Hepatocyte (in vitro differentiated cells): Measurements from ENCODE around the gene RPS6KA4. TPM values are rescaled to one million over a fixed set of nuclear protein-coding genes. Genes with fewer than 3 reads are reported as not detected.
A peak's percentile ranks its signal among the peaks of the same experiment; 100 is the strongest.

Experiments used
- DNase-seq: peaks from one replicate; pipeline ENCODE4 v3.0.0-alpha.2; 2016; ENCODE audit warnings: low spot score
- H2AFZ ChIP-seq: fragments of 200-600 bp; sonication (generic); 2 replicates; pipeline ENCODE4 v1.6.0; 2016; ENCODE audit warnings: antibody characterized with exemption, mild to moderate bottlenecking
- H3K27ac ChIP-seq: fragments of 200-600 bp; sonication (generic); 2 replicates; pipeline ENCODE4 v1.5.1; 2016; ENCODE audit warnings: mild to moderate bottlenecking
- H3K27me3 ChIP-seq: fragments of 200-600 bp; sonication (generic); 2 replicates; pipeline ENCODE4 v1.6.1; 2016
- H3K36me3 ChIP-seq: fragments of 200-600 bp; sonication (generic); replicated peaks from 2 replicates; pipeline ENCODE4 v1.5.1; 2016; ENCODE audit warnings: low read depth; ENCODE audit not compliant: insufficient read depth
- H3K4me1 ChIP-seq: fragments of 200-600 bp; sonication (generic); 2 replicates; pipeline ENCODE4 v1.5.1; 2016; ENCODE audit warnings: mild to moderate bottlenecking, moderate library complexity; ENCODE audit not compliant: insufficient read depth
- H3K4me2 ChIP-seq: fragments of 200-600 bp; sonication (generic); 2 replicates; pipeline ENCODE4 v1.6.0; 2016
- H3K4me3 ChIP-seq: fragments of 200-600 bp; sonication (generic); 2 replicates; pipeline ENCODE4 v1.5.1; 2016; ENCODE audit warnings: mild to moderate bottlenecking
- H3K79me2 ChIP-seq: fragments of 200-600 bp; sonication (generic); 2 replicates; pipeline ENCODE4 v1.6.0; 2017; ENCODE audit warnings: mild to moderate bottlenecking
- H3K9me2 ChIP-seq: fragments of 200-600 bp; sonication (generic); replicated peaks from 2 replicates; pipeline ENCODE4 v1.6.0; 2017; ENCODE audit warnings: mild to moderate bottlenecking; ENCODE audit not compliant: insufficient read depth
- H3K9me3 ChIP-seq: fragments of 200-600 bp; sonication (generic); 2 replicates; pipeline ENCODE4 v1.5.1; 2016; ENCODE audit warnings: low read depth, mild to moderate bottlenecking
- H4K20me1 ChIP-seq: fragments of 200-600 bp; sonication (generic); 2 replicates; pipeline ENCODE4 v1.6.0; 2016; ENCODE audit warnings: mild to moderate bottlenecking; ENCODE audit not compliant: insufficient read depth, poor library complexity, severe bottlenecking
- CTCF ChIP-seq: fragments of 200-600 bp; sonication (generic); IDR thresholded peaks from 2 replicates; pipeline ENCODE4 v1.5.1; 2016; ENCODE audit warnings: antibody characterized with exemption, mild to moderate bottlenecking; ENCODE audit not compliant: poor library complexity
- EZH2 ChIP-seq: fragments of 200-600 bp; sonication (generic); IDR thresholded peaks from 2 replicates; pipeline ENCODE4 v1.6.1; 2016; ENCODE audit warnings: antibody characterized with exemption, mild to moderate bottlenecking, borderline replicate concordance
- EZH2phosphoT487 ChIP-seq: fragments of 200-600 bp; sonication (generic); IDR thresholded peaks from one replicate; pipeline ENCODE4 v1.6.1; 2018; ENCODE audit warnings: antibody characterized with exemption, mild to moderate bottlenecking, low read depth, moderate library complexity; ENCODE audit not compliant: unreplicated experiment, severe bottlenecking
- WGBS: methylation state at CpG from one replicate; pipeline ENCODE4 v1.1.6; 2016; ENCODE audit warnings: low lambda C conversion rate; ENCODE audit errors: missing lambda C conversion rate; 5-methylcytosine and 5-hydroxymethylcytosine counted together
- polyA plus RNA-seq: library from polyadenylated mRNA; unstranded; fragments of >200 nt; fragmentation: Nextera tagmentation; extraction: Ambion mirVana; gene quantifications from 2 replicates; pipeline ENCODE4 v1.2.1, GENCODE V29; 2016
- total RNA-seq: library from RNA; depleted of rRNA; stranded (reverse); fragments of >200 nt; gene quantifications from 2 replicates; pipeline ENCODE4 v1.2.3, GENCODE V29; 2014

The RPS6KA4 gene
- total and polyA plus RNA-seq, 2 experiments from 2014 or later: 35.9 to 44.0 TPM

DNA sequence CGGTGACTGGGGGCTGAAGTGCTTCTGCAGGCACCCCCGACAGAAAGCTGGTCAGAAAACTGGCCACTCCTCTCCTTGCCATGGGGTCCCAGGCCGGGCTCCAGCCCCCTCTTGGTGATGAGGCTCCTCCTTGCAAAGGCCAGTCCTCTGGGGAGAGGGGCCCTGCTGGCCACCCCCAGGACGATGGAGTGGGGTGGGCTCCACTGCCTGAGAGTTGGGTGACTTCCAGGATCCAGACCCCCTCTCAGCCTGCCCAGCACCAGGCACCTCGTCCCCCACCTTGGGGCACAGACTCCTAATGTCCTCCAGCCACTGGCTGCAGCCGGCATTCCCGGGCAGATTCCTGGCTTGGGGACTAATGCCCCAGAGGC is 441 bp upstream of the RPS6KA4 start:
- Histone ChIP-seq H4K20me1 (no peaks in the 10 kb centered on the region), H3K36me3 (no peaks in the 10 kb centered on the region), H3K9me2 (no peaks in the 10 kb centered on the region), H3K4me3 (peak overlapping the region; percentile 88), H2AFZ (peak overlapping the region; percentile 38), H3K27me3 (no peaks in the 10 kb centered on the region), H3K4me1 (peaks cover 33% of the 10 kb centered on the region), H3K9me3 (no peaks in the 10 kb centered on the region), H3K27ac (peak overlapping the region; percentile 95), H3K79me2 (peaks cover 13% of the 10 kb centered on the region), H3K4me2 (peak overlapping the region; percentile 92)
- no peak for DNase-seq
- WGBS: 35% methylated on average over 7 of the region's 7 CpGs
- TF ChIP-seq EZH2phosphoT487 (no peak), EZH2 (no peak), CTCF (no peak)

GRCh38 chr11:64359712-64360445 is 917 bp downstream of the RPS6KA4 start:
- H3K27ac ChIP-seq: no peak overlapping the region

DNA sequence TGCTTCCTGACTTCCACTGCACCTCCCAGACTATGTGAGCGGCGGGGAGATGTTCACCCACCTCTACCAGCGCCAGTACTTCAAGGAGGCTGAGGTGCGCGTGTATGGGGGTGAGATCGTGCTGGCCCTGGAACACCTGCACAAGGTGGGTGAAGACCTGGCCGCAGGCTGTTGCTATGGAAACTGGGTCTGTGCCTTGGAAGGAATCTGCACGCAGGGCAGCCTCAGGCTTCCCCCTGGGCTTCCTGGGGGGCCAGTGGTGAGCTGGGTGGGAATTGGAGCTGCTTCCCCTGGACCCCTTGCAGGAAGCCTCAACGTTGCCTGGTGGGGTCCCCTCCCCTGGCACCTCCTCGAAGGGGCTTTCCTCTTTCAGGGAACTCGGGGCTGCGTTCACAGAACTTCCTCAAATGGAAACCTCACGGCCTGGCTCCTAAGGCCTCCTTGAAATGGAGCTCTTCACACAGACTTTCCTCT is 1.5 kb downstream of the RPS6KA4 start:
- Histone ChIP-seq H3K9me2 (no peaks in the 10 kb centered on the region), H3K4me1 (peaks cover 29% of the 10 kb centered on the region), H3K27ac (no peak overlapping the region), H2AFZ (no peak overlapping the region), H4K20me1 (no peaks in the 10 kb centered on the region), H3K27me3 (no peaks in the 10 kb centered on the region), H3K36me3 (no peaks in the 10 kb centered on the region), H3K9me3 (no peaks in the 10 kb centered on the region), H3K4me3 (no peak overlapping the region), H3K79me2 (peaks cover 13% of the 10 kb centered on the region), H3K4me2 (peak overlapping the region; percentile 92)
- TF ChIP-seq CTCF: no peak
- TF ChIP-seq EZH2: no peak
- TF ChIP-seq EZH2phosphoT487: no peak
- 87% methylated on average over 13 of the region's 13 CpGs for WGBS
- DNase-seq: peak; percentile 6

More at GRCh38 chr11:64359712-64360445, 917 bp downstream of the RPS6KA4 start:
- Histone ChIP-seq H3K79me2 (peaks cover 13% of the 10 kb centered on the region), H3K4me2 (peak overlapping the region; percentile 92), H3K9me2 (no peaks in the 10 kb centered on the region), H3K9me3 (no peaks in the 10 kb centered on the region), H3K27me3 (no peaks in the 10 kb centered on the region), H2AFZ (peak overlapping the region; percentile 93), H3K4me1 (peaks cover 33% of the 10 kb centered on the region), H3K4me3 (peak overlapping the region; percentile 88), H3K36me3 (no peaks in the 10 kb centered on the region), H4K20me1 (no peaks in the 10 kb centered on the region)
- TF ChIP-seq EZH2phosphoT487 (no peak), CTCF (no peak), EZH2 (no peak)
- peak; percentile 11 for DNase-seq
- WGBS: 87% methylated on average over 30 of the region's 38 CpGs
